K562 (cell line): ENCODE measurements around the gene PLA2G2C. TPM values are rescaled to one million over a fixed set of nuclear protein-coding genes. Genes with fewer than 3 reads are reported as not detected.

ENCODE experiments used
- CBFA2T3 ChIP-seq: fragments of 450-650 bp; IDR thresholded peaks from 2 replicates; pipeline ENCODE4 v1.6.1; 2017
- CBX5 ChIP-seq: IDR thresholded peaks from 2 replicates; pipeline ENCODE4 v1.6.1; 2014; ENCODE audit warnings: low read depth, borderline replicate concordance
- HMGN3 ChIP-seq: IDR thresholded peaks from 2 replicates; pipeline ENCODE4 v1.6.1; 2011; ENCODE audit warnings: borderline replicate concordance, low read depth, mild to moderate bottlenecking, mixed read lengths, low read length; ENCODE audit not compliant: insufficient read length; ENCODE audit errors: extremely low read depth
- MAZ ChIP-seq, 2 experiments: fragments of 450-650 bp in 1 of 2; sonication (generic) in 1 of 2; formaldehyde crosslinking; IDR thresholded peaks in 1 of 2; conservative IDR thresholded peaks in 1 of 2; 2 replicates each; pipeline versions ENCODE4 v1.4.0 to v1.5.0; 2020; ENCODE audit warnings: mild to moderate bottlenecking in 1 of 2, missing genetic modification reagents in 1 of 2
- NEUROD1 ChIP-seq: fragments of 150-350 bp; IDR thresholded peaks from 2 replicates; pipeline ENCODE4 v1.6.1; 2014; ENCODE audit warnings: borderline replicate concordance, low read length, low read depth; ENCODE audit not compliant: partially characterized antibody
- NUFIP1 ChIP-seq: fragments of 450-650 bp; IDR thresholded peaks from 2 replicates; pipeline ENCODE4 v1.6.1; 2018; ENCODE audit not compliant: partially characterized antibody
- PATZ1 ChIP-seq: fragments of 250-450 bp; sonication (Bioruptor Pico); IDR thresholded peaks from 2 replicates; pipeline ENCODE4 v1.5.0; 2020; ENCODE audit warnings: mild to moderate bottlenecking, borderline replicate concordance
- SMARCE1 ChIP-seq: fragments of 450-650 bp; IDR thresholded peaks from 2 replicates; pipeline ENCODE4 v1.7.1; 2016; ENCODE audit warnings: mild to moderate bottlenecking
- STAT5B ChIP-seq: fragments of 250-450 bp; sonication (Bioruptor Pico); IDR thresholded peaks from 2 replicates; pipeline ENCODE4 v1.8.0; 2021; ENCODE audit warnings: mild to moderate bottlenecking, inconsistent platforms
- ZFP91 ChIP-seq: sonication (generic); formaldehyde crosslinking; IDR thresholded peaks from 2 replicates; pipeline ENCODE4 v1.8.0; 2022; ENCODE audit warnings: mild to moderate bottlenecking, missing genetic modification reagents
- polyA plus RNA-seq, 8 experiments: library from polyadenylated mRNA; depleted of rRNA in 4 of 8; stranded (reverse) in 5 of 8; unstranded in 3 of 8; fragments of >200 nt; fragmentation: Nextera tagmentation in 2 of 8; fragmentation: Illumina TruSeq in 1 of 8; extraction: Ambion mirVana in 2 of 8; extraction: Trizol in 1 of 8; gene quantifications; 2 replicates each; pipeline versions ENCODE4 v1.2.1 to v1.2.3, GENCODE V29; 2011 to 2014; ENCODE audit warnings: inconsistent platforms in 1 of 8, missing spikeins in 1 of 8
- total RNA-seq, 7 experiments: library from RNA; depleted of rRNA in 6 of 7; stranded (reverse); fragments of >200 nt in 6 of 7; fragmentation: Illumina TruSeq in 2 of 7; extraction: Trizol in 2 of 7; gene quantifications; 2 replicates each; pipeline versions ENCODE4 v1.2.1 to v1.2.3, GENCODE V29; 2011 to 2021; ENCODE audit warnings: low replicate concordance in 1 of 7
- TF ChIP-seq, protein P1 (sequence below), 2 experiments: fragments of 450-650 bp; IDR thresholded peaks; 2 replicates each; pipeline ENCODE4 v1.6.1; 2018; ENCODE audit warnings: mild to moderate bottlenecking in 2 of 2, low read depth in 1 of 2; ENCODE audit not compliant: partially characterized antibody in 2 of 2
- TF ChIP-seq, protein P2 (sequence below): sonication (generic); formaldehyde crosslinking; IDR thresholded peaks from 2 replicates; pipeline ENCODE4 v1.8.0; 2022; ENCODE audit warnings: missing genetic modification reagents, mild to moderate bottlenecking, moderate library complexity, borderline replicate concordance
- TF ChIP-seq, protein P3 (sequence below), 2 experiments: fragments of 250-450 bp in 1 of 2; fragments of 450-650 bp in 1 of 2; sonication (Bioruptor Pico) in 1 of 2; IDR thresholded peaks; 2 replicates each; pipeline versions ENCODE4 v1.6.1 to v1.8.0; 2016 to 2021; ENCODE audit warnings: mild to moderate bottlenecking in 2 of 2, moderate library complexity in 2 of 2, missing compliant biosample characterization in 1 of 2, missing genetic modification characterization in 1 of 2

PLA2G2C gene
- total and polyA plus RNA-seq, 9 of the 15 experiments (the other 6 are each of a cell fraction or from before 2014, with no cell fraction given): 0.14 to 0.49 (median 0.21) TPM

GRCh38 chr1:20185834-20186782, at the start of gene PLA2G2C, which contains the start of gene UBXN10 (continued):
- TF ChIP-seq, protein P1, sequence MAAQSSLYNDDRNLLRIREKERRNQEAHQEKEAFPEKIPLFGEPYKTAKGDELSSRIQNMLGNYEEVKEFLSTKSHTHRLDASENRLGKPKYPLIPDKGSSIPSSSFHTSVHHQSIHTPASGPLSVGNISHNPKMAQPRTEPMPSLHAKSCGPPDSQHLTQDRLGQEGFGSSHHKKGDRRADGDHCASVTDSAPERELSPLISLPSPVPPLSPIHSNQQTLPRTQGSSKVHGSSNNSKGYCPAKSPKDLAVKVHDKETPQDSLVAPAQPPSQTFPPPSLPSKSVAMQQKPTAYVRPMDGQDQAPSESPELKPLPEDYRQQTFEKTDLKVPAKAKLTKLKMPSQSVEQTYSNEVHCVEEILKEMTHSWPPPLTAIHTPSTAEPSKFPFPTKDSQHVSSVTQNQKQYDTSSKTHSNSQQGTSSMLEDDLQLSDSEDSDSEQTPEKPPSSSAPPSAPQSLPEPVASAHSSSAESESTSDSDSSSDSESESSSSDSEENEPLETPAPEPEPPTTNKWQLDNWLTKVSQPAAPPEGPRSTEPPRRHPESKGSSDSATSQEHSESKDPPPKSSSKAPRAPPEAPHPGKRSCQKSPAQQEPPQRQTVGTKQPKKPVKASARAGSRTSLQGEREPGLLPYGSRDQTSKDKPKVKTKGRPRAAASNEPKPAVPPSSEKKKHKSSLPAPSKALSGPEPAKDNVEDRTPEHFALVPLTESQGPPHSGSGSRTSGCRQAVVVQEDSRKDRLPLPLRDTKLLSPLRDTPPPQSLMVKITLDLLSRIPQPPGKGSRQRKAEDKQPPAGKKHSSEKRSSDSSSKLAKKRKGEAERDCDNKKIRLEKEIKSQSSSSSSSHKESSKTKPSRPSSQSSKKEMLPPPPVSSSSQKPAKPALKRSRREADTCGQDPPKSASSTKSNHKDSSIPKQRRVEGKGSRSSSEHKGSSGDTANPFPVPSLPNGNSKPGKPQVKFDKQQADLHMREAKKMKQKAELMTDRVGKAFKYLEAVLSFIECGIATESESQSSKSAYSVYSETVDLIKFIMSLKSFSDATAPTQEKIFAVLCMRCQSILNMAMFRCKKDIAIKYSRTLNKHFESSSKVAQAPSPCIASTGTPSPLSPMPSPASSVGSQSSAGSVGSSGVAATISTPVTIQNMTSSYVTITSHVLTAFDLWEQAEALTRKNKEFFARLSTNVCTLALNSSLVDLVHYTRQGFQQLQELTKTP (IDR thresholded peaks at IDR 0.05; ENCODE audit: low read depth in 1 of 2, partially characterized antibody in 2 of 2): peak; percentile 25 to 78
- TF ChIP-seq SMARCE1: no peak
- TF ChIP-seq, protein P2, sequence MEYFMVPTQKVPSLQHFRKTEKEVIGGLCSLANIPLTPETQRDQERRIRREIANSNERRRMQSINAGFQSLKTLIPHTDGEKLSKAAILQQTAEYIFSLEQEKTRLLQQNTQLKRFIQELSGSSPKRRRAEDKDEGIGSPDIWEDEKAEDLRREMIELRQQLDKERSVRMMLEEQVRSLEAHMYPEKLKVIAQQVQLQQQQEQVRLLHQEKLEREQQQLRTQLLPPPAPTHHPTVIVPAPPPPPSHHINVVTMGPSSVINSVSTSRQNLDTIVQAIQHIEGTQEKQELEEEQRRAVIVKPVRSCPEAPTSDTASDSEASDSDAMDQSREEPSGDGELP (CRISPR knock-in tag): peak; percentile 42
- no peak for TF ChIP-seq STAT5B (CRISPR knock-in tag)
- TF ChIP-seq CBFA2T3: peak; percentile 18; the same call in 1 of the 2 replicates
- TF ChIP-seq, protein P3, sequence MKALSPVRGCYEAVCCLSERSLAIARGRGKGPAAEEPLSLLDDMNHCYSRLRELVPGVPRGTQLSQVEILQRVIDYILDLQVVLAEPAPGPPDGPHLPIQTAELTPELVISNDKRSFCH (CRISPR knock-in tag; IDR thresholded peaks at IDR 0.05): no peak
- TF ChIP-seq, protein P3 (tag; IDR thresholded peaks at IDR 0.05): peak; percentile 57; the same call in 1 of the 2 replicates
- 0 out of 2 replicates have a peak, but pooled peaks have one; percentile 3 for TF ChIP-seq CBX5
- TF ChIP-seq PATZ1 (CRISPR knock-in tag): 0 out of 2 replicates have a peak, but pooled peaks have one; percentile 12
- 0 out of 2 replicates have a peak, but pooled peaks have one; percentile 24 for TF ChIP-seq ZFP91
- TF ChIP-seq NUFIP1: no peak
- TF ChIP-seq NEUROD1: peak; percentile 93
- peak; percentile 55 to 84; a peak in 3 of 4 replicates for TF ChIP-seq MAZ (CRISPR knock-in tag; conservative IDR thresholded peaks at IDR 0.05 in 1 of 2, IDR thresholded peaks at IDR 0.05 in 1 of 2)
- peak; percentile 56 for TF ChIP-seq HMGN3
